AG10803 (cell line): ENCODE measurements around the gene PRKN.

ENCODE experiments used
- DNase-seq: peaks from one replicate; pipeline ENCODE4 v3.0.0; 2010; ENCODE audit warnings: low read depth
- H3K4me3 ChIP-seq: 2 replicates; pipeline ENCODE4 v1.5.1; 2011; ENCODE audit warnings: mild to moderate bottlenecking, low read length, control low read depth
- CTCF ChIP-seq: conservative IDR thresholded peaks from 2 replicates; pipeline ENCODE4 v1.5.1; 2011; ENCODE audit warnings: mild to moderate bottlenecking, low read length, control low read depth, inconsistent platforms

The PRKN gene

GRCh38 chr6:162050579-162050978, 677.0 kb downstream of the PRKN start:
- TF ChIP-seq CTCF: no peak
- DNase-seq: no peak
- no peak overlapping the region for H3K4me3 ChIP-seq

- TF ChIP-seq CTCF: no peak
- H3K4me3 ChIP-seq: no peak overlapping the region
- DNase-seq: no peak
Observed at GRCh38 chr6:162046324-162046723, 681.2 kb downstream of the PRKN start.

GRCh38 chr6:162032620-162033019, 694.9 kb downstream of the PRKN start:
- DNase-seq: peak; percentile 53
- H3K4me3 ChIP-seq: no peak overlapping the region
- TF ChIP-seq CTCF: no peak

GRCh38 chr6:162029873-162030576, 697.5 kb downstream of the PRKN start:
- no peak overlapping the region for H3K4me3 ChIP-seq
- no peak for DNase-seq
- TF ChIP-seq CTCF: no peak

GRCh38 chr6:162026843-162027242, 700.7 kb downstream of the PRKN start:
- TF ChIP-seq CTCF: no peak

GRCh38 chr6:162026031-162026430, 701.5 kb downstream of the PRKN start:
- no peak overlapping the region for H3K4me3 ChIP-seq
- no peak for DNase-seq
- TF ChIP-seq CTCF: no peak

More at GRCh38 chr6:162026843-162027242, 700.7 kb downstream of the PRKN start:
- no peak overlapping the region for H3K4me3 ChIP-seq
- no peak for DNase-seq

- DNase-seq: no peak
- H3K4me3 ChIP-seq: no peak overlapping the region
- no peak for TF ChIP-seq CTCF
Observed at GRCh38 chr6:162019349-162019748, 708.2 kb downstream of the PRKN start.
